DMS53 treated with DMSO at 0.1 percent for 48 hours (cell line): Measurements from ENCODE around the gene MRPS6.

ENCODE experiments used
- DNase-seq: peaks from one replicate; lab custom pipeline; 2025; ENCODE audit not compliant: unreplicated experiment; lab: John Stamatoyannopoulos, UW

Gene MRPS6

DNA sequence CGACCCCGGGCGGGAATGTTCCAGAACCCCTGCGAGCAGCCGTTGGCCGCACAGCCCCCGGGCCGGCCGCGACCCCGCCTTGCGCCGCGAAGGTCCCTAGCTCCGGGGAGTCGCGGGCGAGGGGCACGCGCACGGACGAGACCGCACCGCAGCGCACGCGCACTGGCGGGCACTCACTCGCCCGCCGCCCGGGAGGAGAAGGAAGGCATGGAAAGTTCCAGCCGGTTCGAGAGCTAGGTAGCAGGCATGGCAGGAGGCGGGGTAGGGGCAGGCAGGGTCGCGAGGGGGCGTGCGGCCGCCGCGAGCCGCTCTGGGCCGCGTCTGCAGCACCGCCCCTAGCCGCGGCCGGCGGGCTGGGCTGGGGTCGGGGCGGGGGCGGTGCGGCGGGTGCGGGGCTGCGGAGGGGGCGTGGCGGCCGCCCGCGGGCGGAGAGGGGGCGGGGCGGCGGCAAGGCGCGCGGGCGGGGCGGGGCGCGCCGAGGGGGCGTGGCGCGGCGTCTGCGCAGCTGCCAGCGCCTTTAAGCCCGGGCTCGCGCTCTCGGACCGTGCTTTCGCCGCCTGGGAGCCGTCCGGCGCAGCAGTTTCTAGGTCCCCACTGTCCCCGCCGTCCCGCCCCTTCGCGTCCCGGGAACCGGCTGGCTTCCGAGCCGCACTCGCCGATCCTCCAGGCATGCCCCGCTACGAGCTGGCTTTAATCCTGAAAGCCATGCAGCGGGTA, at the start of gene MRPS6, which contains the start of gene SLC5A3:
Gene MRPS6 (plus strand): TSS at position 547 of the 717 bp plus-strand sequence. CDS start 123 bp downstream, at position 670.
Gene SLC5A3 (plus strand): TSS at position 547 of the 717 bp plus-strand sequence. CDS start 21,621 bp downstream, outside the sequence.
- DNase-seq = peak; percentile 61

DNA sequence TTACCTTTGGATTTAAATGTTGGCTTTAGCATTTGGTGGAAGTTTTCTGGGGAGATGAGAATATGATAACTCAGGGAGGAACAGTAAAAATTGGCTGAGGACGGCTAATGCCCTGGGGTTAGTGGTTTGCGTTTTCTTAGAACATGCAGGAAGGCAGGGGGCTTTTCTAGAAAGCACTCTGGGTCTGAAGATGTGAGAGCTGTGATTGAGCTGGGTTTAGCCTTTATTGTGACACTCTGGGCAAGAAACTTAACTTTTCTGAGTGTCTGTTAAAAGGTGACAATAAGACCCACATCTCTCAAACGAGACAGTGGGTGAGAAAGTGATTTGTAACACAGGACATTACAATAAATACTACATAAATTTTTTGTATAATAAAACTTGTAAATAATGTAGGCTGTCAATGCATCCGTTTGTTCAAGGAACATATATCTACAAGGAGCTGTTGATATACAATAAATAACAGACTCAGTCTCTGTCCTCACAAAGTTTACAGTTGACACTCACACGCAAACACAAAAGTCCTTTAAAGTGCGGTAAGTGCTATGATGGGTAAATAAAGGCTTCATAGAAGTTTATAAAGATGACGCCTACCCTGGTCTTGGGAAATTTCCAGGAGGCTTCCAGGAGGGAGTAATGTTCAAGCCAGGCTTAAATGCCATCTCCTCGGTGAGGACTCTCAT, 49.5 kb upstream of the MRPS6 start:
- DNase-seq = no peak

DNA sequence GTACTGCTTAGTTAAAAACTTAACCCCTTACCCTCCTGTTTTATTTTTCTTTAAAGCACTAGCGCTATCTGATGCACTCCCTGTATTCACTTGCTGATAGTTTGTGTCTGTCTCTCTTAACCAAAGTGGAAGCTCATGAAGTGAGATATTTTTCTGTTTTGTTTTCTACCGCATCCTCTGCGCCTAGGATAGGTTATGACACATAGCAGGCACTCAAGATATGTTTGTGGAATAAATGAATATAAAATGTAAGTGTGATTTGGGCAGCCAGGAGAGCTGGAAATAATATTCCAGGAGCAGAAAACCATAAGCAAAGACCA, 49.0 kb upstream of the MRPS6 start:
- no peak for DNase-seq

DNA sequence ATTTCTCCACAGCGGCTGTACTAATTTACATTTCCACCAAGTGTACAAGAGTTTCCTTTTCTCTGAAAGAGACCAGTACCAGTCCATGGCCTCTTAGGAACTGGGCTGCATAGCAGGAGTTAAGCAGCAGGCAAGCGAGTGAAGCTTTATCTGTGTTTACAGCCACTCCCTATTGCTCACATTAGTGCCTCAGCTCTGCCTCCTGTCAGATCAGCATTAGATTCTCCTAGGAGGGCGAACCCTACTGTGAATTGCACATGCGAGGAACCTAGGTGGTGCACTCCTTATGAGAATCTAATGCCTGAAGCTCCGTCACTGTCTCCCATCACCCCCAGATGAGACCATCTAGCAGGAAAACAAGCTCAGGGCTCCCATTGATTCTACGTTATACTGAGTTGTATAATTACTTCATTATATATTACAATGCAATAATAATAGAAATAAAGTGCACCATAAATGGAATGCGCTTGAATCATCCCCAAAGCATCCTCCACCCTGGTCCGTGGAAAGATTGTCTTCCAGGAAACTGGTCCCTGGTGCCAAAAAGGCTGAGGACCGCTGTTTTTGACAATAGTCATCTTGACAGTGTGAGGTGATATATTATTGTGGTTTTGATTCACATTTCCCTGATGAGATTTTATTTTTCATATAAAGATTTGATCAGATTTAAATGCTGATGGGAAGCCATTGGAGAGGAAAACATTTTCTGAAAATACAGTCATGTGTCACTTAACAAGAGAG, 45.5 kb upstream of the MRPS6 start:
- DNase-seq = no peak

DNA sequence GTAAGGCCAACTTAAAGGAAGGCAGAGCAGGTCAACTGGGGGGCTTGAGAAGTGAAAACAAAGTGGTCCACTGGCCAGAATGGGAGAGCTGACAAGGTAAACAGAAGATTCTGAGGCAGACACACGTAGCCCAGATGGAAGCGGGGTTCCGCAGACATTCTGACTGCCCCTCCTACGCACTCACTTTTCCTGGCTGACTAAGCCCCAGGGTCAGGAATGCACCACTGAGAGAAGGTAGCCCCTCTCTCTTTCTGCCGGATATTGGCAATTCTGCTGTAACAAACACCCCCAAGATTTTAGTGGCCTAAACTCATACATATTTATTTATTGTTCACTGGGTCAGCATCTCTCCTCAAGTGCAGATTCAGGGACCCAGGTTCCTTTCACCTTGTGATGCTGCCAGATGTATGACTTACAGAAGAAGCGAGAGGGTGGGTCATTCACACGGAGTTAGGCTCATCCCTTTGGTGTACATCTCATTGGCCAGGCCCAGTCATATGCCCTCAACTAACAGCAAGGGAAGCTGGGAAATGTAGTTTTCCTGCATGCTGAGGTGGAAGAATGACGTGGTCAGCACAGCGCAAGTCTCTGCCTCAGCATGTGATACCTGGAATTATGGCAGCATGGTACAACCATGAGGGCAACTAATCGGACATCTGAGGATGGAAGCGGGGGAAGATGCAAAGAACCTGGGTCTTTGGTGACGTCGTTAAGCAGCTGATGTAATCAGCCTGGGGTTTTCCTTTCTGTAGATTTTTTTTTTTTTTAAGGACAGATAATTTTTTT, 43.4 kb upstream of the MRPS6 start:
- peak; percentile 47 for DNase-seq

DNA sequence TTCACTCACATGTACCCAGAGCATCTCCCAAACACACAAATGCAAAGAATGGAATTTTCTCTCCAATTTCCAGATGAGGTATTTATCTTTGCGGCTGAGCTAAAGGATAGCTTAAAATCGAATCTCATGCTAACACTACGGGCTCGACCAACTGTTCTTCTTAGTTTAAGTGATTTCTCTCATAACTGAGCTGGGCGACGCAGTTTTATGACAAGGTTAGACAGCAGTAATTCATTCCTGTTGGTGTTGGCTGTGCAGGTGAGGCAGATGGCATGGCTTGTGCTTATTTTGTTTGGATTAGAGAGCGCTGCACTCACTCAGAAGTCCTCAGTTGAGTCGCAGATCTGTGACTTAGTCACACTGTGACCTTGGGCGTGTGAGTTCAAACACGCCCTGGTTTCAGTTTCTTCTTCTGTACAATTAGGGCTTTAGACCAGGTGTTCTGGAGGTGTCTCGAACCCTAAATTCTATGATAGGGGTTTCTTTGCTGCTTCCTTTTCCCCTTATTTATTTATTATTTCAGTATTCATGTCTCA, 41.5 kb upstream of the MRPS6 start:
- no peak for DNase-seq

DNA sequence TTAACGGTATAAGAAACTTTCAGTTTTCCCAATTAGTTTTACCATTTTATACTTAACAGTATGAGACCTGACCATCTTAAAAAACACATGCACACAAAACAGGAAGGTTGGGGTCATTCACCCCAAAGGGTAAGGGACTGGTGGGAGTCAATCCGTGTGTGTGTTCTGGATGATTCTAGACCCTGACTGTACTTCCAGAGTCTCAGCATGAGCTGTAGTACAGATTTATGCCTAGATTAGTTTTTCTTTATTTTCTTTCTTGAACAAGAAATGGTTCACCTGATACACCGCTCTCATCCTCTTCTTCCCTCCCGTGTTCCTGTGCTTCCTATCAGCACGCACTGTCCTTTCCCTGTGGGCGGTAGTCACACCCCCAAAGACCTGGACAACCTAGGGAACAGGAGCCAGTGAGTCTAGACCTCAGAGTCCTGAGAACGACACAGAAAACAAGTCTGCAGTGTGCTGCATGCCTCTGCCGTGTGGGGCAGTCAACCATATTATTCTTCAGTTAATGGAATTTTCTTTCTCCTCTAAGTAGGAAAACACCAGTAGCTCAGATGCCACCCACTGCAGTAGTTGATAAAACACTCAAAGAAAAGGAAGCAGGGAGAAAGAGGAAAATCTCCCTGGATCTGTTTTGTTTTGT, 38.9 kb upstream of the MRPS6 start:
- no peak for DNase-seq

DNA sequence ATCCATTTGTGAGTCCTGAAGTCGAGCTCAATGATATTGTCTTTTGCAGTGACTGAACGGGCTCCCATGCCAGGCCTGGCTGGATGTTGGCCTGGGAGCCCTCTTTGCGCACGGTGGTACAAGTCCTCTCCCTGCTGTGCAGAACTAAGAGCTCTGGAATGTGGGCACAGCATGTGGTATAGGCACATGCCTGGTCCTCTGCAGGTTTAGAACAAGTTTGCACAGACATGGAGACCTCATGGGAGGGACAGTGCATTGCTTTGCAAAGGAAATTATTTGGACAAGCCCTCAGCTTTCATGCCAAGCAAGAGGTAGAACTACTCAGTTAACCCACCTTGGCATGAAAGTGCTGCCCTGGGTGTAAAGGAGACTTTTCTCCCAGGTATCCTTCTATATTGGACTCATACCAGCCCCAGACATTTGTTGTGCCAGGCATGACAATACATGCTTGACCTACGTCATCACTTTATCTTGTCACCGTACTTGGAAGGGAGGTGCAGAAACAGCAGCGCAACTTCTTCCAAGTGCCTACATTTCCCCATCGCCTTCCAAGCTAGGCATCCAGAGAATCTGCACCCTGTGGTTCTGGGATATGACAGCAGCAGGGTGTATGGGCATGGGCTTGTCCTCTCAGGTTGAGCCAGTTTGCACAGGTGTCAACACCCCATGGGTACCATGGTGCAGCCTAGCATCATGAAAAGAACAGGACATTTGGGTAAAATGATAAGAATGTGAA, 37.6 kb upstream of the MRPS6 start:
- no peak for DNase-seq

DNA sequence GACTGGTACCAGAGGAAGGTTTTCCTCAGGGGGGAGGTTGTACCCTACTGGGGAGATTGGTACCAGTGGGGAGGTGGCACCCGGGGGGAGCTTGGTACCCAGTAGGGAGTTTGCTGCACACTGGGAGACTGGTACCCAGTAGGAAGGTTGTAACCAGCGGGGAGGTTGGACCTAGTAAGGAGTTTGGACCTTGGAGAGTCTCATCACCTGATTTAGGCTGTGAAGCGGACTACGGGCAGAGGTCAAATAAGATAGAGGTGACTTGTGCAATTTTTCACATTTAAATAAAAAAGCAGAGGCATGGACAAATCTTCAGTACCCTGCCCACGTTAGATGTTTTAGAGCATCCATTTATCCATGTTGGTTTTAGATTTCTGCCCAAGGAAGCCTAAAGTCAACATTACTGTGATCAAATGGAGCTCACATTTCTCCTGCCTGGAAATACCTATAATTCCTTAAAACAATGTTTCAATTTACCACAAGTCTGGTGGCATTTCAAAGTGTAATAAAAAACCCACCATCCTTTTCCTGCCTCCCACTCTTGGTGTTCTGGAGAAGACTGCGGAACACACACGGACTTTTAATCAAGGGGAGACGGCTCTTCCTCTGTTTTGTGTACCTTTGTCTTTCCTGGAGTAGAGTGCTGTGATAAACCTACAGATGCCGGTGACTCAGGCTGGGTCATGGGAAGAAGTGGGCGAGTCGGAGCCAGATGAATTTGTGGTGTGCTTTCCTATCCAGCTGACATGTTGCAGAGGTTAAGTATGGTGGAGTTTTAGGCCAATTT, 36.2 kb upstream of the MRPS6 start:
- no peak for DNase-seq

DNA sequence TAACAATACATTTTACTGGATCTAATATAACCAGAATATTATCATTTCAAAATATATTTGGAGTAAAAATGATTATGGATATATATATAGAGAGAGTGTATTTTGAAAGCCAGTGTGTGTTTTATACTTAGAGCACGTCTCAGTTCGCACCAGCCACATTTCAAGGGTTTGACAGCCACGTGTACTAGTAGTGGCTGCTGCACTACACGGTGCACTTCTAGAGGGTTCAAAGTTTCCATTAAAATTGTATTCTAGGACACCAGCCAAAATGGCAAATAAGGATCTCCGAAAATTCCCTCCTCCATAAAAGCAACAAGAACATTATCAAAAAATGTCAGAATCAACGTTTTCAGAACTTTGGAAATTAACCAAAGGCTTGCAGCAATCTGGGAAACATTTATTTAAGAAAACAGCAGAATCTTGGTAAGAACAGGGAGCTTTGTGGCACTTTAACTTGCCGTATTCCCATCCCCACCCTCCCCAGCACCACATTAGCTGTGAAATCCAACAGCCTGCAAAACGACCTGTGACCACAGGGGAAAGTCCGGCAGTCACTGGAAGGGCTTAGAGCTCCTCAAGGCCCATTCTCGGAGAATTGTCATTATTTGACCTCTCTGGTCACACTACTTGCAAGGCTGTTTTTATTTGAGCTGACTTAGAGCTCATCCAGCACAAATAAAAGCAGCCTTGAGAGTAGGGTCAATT, 33.5 kb upstream of the MRPS6 start:
- no peak for DNase-seq

DNA sequence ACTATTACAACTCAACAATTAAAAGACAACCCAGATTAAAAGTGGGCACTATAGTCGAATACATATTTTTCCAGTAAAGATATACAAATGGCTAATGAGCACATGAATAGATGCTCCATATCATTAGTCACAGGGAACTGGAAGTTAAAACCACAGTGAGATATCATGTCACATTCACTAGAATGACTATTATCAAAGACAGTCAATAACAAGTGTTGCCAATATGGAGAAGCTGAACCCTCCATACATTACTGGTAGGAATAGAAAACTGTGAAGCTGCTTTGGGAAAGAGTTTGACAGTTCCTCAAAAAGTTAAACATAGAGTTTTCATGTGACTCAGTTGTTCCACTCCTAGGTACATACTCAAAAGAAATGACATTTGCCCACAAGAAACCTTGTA, 30.6 kb upstream of the MRPS6 start:
- no peak for DNase-seq

DNA sequence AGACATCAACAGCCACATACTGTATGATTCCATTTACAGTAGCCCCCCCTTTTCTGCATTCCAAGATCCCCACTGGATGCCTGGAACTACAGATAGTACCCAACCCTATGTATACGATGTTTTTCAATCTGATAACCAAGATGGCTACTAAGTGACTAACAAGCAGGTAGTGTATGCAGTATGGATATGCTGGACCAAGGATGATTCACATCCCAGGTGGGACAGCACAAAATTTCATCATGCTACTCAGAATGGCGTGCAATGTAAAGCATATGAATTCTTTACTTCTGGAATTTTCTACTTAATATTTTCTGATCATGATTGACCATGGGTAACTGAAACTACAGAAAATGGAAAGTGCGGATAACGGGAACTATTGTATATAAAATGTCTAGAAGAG, 30.0 kb upstream of the MRPS6 start:
- no peak for DNase-seq

DNA sequence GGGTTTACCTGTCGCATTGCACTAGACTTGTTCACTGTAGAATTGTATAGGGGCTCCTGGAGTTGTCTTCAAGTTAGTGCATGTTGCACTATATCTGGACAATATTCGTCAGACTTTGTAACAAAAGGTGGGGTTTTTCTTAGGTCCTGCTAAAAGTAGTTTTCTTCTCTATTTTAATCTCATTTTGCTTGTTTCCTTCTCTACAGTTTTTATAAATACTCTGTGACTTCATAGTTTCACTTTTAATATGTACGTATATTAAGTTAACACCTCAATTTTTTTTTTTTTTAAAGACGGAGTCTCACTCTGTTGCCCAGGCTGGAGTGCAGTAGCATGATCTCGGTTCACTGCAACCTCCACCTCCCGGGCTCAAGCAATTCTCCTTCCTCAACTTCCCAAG, 26.5 kb upstream of the MRPS6 start:
- no peak for DNase-seq

DNA sequence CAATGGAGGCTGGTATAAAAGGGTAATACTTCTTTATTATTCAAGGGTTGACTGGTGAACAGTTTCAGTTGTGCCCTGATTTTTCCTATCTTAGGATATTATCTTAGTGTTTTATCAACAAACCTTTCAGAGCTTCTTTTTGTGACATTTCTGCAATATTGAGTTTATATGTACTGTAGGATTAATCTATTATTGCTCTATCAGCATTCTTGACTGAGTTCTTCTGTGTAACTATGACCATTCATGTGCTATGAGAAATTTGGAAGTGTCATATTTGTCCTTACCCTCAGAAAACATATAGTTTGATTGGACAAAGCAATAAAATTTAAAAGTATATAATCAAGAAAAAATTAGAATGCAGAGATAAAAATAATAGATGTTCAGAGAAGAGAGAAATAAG, 25.5 kb upstream of the MRPS6 start:
- DNase-seq = no peak

DNA sequence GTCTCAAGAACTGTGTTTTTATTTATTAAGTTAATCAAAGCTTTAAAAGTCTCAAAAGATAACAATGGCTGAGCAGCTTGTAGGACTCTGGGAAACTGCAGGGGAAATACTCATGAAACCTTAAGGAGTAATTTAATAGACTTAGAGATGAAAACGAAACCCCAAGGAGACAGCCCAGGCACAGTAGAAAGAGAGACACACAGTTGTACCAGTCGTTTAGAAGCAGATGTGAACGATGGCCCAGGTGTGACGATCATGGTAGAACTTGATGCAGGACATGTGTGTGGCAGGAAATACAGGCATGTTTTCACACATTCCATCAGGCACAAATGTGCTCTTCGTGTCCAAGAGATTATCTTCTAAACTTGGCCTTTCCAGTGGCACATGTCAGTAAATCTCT, 21.2 kb upstream of the MRPS6 start:
- no peak for DNase-seq

DNA sequence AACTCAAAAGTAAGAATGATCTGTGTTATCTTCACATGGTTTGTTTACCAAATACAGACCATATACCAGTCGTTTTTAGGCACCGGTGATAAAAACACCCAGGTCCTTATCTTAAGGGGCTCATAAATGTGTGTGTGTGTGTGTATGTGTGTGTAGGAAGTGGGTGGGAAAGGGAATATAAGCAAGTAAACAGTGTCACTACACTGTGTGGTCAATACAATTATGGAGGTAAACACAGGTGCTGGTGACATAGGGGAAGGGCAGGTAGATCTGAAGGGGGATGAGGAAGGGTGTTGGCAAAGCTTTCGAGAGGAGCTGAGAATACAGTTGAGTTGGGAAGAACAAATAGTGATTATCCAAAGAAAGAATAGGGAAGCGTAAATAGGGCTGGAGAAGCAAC, 19.1 kb upstream of the MRPS6 start:
- DNase-seq = peak; percentile 33

DNA sequence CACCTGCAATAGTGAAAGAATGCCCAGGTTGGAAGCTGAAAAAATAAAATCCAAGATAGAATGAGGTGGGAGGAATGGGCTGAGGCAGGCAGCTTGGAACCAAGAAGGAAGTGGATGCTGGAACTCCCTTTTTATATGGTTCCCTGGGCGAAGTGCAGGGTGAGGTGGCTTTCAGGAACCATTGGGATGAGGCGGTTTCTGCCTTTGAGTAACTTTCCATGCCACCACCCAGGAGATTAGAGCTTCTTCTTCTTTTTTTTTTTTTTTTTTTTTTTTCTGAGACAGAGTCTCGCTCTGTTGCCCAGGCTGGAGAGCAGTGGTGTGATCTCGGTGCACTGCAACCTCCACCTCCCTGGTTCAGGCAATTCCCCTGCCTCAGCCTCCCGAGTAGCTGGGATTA, 17.8 kb upstream of the MRPS6 start:
- no peak for DNase-seq

DNA sequence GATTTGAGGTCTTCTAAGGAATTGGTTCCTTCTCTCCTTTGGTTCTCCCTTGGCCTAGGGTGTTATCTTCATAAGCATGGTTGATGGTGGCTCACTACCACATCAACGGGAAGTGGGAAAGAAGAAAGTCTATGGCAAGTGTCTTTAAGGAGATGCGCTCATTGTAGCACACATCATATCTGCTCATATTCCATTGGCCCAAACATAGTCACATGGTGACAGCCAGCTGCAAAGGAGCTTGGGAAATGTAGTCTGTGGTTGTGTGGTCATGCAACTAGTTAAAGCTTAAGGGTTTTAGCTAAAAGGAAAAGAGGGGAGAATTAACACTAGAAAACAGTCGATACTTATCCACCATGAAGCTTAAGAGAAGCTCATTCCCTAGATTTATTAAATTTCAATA, 11.4 kb upstream of the MRPS6 start:
- DNase-seq = no peak

DNA sequence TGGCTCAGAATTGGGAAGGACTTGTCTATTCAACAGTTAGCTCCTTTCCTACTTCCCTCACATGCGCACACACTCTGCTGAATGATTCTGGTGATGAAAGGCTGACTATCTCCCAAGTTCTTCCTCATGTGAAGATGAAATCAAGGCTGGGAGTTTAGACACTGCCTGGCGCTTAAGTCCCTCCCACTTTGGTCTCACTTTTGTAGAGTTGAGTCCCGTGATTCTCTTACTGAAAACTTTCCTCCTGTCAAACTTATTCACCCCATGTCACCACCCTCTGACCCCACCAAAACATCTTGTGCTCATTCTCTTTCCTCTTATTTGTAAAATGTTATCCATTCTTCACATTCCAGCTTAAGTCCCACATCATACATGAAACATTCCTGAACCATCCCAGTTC, 8.4 kb upstream of the MRPS6 start:
- DNase-seq = no peak
